Measurements from ENCODE around the gene DENND5A.
"Not testable (repeated sequence)": the region's sequence is repeated elsewhere in the genome, so short reads cannot be mapped to it uniquely, and the experiment has no call there.

Gene DENND5A

DNA sequence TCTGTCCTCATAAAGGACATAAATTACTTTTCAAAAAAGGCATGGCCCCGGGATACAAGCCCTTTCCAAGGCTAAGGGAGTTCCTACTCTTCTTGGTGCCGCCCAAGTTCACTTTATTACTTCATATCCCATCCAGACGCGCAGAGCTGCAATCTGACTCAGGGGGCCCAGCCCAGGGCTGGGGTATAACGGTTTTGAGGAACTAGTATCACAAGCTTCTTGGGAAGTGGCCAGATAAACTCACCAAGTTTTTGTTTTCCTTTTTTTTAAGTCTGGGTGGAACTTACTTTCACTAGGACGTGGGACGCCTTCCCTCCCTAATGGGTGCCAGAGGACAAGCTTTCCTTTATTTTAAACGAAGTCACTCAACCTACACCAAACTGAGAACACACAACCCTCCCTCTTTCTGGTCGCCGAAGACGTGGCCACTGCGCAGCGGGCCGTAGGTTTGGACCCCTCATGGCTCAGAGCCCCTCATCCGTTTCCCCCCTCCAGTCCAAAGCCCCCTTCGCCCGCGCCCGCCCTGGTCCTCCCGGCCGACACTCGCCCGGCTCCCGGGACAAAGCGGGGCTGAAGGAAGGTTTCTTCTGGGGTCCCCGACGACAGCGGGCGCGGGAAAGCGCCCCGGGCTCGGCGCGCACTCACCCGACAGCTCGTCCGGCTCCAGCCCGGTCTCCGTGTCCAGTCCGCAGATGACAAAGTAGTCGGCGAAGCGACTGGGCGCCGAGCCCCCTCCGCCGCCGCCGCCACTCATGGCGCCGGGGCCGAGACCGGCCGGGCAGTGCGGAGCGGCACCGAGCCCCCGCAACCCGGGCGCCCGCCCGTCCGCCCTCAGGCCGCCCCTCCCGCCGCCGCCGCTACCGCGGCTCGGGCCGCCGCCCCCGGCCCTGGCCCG, 587 bp downstream of the DENND5A start:
- DNase-seq: peak; percentile 34

DNA sequence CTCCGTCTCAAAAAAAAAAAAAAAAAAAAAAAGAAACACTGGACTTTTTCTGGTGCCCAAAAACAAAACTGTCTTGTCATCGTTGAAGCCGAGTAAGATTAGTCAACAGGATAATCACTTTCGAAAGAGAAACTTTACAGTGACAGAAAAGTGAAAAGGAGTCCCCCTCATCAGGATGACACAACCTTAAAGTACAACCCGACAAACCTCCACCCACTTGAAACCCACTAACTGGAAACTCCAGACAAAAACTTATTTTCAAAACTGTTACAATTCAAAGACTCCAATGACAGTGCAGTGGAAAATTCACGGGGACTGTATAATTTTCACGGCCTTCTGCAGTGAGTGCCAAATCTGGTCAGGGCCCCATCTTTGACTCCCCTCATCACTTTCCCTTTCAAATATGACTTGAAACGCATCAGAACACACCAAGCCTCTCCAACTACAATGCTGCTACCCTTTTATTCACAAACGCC, 1.3 kb downstream of the DENND5A start:
- DNase-seq: no peak

DNA sequence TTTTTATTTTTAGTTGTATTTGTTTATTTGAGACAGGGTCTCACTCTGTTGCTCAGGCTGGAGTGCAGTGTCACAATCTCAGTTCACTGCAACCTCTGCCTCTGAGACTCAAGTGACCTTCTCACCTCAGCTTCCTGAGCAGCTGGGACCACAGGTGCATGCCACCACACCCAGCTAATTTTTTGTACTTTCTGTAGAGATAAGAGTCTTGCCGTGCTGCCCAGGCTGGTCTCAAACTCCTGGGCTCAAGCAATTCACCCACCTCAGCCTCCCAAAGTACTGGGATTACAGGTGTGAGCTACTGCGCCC, 4.4 kb downstream of the DENND5A start:
- DNase-seq: not testable (repeated sequence)

DNA sequence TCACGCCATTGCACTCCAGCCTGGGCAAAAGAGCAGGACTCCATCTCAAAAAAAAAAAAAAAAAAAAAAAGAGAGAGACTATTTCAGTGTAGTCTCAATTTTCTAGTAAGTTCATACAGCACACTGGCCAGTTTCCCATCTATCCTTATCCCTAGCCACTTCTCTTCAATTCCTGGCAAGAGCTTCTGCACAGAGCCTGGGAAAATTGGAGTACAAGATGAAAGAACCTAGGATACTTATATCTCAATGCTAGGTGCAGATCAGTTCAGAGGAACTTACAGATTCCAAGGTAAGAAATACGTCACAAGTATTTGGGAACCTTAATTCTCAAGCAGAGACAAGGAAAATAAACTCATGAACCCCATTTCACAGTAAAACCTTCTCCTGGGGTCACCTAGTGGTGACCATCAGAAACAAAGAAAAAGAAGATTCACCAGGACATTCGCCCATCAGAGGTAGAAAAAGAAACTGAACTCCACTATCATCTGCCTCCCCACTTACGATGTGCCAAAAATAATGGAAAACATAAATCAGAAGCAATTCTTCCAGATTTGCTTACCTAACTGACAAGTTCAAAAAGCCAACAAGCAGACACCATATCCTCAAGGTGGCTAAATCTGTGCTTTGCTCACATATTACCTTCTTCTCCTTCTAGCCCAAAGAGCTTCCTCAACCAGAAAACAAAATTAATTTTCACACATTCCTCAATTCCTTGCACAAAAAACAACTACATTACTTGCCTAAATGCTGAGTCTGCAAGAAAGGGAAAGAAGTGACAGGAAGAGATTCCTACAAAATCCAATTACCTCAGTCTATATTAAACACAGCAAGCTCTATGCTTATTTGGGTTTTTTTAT, 4.9 kb downstream of the DENND5A start:
- no peak for DNase-seq

DNA sequence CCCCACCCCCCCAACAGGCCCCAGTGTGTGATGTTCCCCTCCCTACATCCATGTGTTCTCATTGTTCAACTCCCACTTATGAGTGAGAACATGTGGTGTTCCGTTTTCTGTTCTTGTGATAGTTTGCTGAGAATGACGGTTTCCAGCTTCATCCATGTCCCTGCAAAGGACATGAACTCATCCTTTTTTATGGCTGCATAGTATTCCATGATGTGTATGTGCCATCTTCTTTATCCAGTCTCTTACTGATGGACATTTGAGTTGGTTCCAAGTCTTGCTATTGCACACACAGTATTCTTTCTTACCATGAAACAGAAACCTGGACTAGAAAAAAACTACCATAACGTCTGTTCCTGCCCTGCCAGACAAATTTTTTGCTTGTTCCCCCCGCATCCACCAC, 6.9 kb downstream of the DENND5A start:
- not testable (repeated sequence) for DNase-seq

DNA sequence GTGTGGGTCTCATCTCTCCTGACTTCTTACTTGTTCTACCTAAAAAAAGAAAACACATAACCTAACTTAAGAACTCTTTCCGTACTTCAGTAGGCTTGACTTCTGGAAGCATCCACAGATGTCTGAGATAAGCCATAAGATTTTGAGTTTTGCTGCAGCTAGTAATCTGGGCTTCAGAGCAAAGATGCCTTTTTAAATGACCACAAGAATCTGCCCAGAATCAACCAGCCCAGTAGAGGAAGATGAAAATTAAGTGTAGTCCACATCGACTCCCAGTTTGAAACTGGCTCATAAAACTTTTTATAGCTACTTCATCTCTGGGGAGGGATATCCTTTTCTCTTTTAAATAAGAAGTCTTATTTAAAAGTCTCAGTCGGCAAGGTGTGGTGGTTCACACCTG, 10.7 kb downstream of the DENND5A start:
- DNase-seq: no peak

DNA sequence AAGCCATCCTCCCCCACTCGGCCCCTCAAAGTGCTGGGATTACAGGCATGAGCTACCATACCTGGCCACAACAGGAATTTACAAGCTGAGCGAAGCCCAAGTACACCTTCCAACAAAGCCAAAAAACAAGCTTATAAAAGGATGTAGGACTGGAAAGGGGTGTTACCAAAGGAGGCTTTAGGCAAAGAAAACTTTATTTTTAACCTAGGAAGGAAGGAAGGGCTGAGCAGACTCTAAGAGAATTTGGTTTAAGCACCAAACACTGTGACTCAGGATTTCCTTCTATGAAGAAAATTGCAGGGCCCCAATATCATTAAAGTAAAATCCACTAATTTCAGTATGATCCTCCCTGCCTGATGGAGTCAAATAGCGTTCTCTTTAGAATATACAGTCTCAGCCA, 12.1 kb downstream of the DENND5A start:
- DNase-seq: no peak

DNA sequence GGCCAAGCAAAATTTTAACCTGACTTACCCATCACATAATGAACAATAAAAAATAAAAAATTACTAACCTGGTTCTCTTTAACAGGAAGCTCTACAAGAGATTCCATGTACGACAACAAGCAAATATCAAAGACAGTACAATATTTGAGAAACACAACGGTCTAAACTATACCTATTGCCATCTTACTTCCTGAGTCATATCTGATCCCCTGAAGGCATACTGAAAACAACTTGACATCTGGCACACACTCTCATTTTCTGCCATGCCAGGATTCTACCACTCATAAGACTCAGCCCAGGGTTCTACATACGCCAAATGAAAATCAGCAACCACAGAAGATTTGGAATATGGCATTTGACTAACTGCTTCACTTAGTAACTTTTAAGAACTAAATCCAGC, 13.8 kb downstream of the DENND5A start:
- no peak for DNase-seq

DNA sequence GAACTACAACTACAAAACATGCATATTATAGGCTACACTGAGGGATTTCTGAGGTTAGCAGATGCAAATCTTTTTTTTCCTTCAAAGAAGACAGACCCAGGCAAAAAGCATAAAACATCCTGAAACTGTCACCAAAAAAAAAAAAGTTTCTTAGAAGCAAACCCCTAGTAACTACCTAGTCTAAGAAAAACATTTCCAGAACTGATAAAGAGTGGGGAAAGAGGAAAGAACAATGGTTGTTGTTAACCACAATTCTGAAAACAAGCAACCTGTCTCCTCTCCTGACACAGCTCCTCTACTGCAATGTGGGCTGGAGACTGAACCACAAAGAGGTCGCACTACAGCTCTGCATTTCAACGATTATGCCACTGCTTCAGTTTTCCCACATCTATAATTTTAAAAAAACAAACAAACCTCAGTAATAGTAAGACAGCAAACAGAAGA, 15.0 kb downstream of the DENND5A start:
- no peak for DNase-seq

DNA sequence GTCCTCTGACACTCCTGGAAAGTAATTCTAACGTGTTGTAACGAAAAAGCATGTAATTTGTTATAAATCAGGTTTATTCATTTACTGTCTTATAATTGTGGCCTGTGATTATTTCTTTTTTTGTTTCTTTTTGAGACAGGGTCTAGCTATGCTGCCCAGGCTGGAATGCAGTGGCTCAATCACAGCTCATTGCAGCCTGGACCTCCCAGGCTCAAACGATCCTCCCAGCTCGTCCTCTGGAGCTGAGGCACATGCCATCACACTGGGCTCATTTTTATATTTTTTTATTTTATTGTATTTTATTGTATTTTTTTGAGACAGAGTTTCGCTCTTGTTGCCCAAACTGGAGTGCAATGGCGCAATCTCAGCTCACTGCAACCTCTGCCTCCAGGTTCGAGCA, 15.9 kb downstream of the DENND5A start:
- no peak for DNase-seq

DNA sequence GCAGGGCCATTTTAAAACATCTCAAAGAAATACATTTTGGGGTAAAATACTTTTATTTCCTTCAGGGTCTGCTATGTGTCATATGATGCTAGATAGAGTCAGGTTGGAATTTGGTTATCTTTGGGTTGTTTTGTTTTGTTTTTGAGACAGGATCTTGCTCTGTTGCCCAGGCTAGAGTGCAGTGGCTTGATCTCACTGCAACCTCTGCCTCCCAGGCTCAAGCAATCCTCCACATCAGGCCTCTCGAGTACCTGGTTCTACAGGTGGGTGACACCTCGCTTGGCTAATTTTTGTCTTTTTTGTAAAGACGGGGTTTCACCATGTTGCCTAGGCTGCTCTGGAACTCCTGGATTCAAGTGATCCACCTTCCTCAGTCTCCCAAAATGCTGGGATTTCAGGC, 17.3 kb downstream of the DENND5A start:
- DNase-seq: no peak

DNA sequence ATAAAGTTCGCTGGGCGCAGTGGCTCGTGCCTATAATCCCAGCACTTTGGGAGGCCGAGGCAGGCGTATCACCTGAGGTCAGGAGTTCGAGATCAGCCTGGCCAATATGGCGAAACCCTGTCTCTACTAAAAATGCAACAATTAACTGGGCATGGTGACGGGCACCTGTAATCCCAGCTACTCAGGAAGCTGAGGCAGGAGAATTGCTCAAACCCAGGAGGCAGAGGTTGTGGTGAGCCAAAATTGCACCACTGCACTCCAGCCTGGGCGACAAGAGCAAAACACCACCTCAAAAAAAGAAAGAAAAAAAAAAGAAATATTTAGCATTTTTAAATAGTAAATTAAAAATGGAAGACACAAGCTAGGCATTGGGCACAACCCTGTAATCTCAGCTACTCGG, 28.9 kb downstream of the DENND5A start:
- DNase-seq: not testable (repeated sequence)

DNA sequence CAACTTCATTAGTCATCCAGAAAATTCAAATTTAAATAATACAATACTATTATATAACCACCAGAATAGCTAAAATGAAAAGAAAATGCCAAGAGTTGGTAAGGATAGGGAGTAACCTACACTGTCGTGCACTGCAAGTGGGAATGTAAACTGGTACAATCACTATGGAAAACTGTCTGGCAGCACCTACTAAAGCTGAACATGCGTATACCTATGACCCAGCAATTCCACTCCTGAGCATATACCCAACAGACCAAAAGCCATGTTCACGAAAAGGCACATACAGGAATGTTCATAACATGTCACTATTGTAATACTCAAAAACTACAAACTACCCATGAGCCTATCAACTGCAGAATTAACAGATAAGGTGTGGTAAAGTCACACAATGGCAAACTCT, 32.7 kb downstream of the DENND5A start:
- DNase-seq: no peak

DNA sequence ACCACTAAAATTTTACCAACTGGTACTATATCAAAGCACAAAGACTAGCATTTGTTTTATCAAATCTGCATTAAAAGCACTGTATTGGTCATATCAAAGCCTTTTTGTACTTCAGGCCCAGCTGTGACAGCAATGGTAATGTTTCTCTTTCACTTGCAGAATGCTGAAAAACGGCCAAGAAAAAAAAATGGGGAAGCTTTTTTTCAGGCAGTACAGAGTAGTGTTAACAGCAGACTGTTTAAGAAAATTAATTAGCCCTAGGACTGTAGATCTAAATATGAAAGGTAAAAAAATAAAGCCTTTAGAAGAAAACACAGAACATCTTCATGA, 33.3 kb downstream of the DENND5A start:
- no peak for DNase-seq

DNA sequence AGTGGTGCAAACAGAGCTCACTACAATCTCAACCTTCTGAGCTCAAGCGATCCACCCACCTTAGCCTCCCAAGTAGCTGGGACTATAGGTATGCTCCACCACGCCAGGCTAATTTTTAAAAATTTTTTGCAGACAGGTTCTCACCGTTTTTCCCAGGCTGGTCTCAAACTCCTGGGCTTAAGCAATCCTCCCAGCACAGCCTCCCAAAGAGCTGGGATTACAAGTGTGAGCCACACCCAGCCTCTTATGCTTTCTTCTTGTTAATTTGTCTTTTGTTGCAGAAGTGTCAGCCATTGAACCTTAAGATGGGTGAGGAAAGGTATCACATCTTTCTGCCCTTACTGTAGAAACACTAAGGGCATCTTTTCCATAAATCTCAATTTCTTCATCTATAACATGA, 34.9 kb downstream of the DENND5A start:
- no peak for DNase-seq

DNA sequence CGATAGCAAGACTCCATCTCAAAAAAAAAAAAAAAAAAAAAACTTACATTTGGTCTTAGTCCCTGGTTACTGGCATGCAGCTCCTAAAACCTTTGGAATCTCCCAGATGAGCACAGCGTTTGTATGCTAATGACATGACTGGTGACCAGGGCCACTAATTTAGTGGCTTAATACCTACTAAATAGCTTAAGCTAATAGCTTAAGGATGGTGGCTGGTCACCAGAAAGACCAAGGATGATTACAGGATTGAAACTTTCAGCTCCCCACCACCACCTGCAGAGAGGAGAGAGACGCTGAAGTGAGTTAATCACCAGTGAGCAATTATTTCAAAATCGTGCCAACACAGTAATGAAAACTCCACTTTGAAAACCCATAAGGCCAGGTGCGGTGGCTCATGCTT, 37.1 kb downstream of the DENND5A start:
- DNase-seq: no peak

DNA sequence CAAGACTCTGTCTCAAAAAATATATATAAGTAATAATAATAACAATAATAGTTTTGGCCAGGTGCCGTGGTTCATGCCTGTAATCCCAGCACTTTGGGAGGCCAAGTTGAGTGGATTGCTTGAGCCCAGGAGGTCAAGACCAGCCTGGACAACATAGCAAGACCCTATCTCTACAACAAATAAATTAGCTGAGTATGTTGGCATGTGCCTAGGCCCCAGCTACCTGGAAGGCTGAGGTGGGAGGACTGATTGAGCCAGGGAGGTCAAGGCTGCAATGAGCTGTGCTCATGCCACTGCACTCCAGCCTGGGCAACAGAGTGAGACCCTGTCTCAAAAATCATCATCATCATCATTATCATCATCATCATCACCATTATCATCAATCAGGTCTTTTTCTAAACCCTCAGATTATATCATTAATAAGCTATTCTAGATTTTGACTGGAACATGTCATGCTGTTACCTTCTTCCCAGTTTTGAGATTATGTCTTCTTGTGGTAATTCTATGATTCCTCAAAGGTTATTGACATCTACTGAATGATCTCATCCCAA, 39.3 kb downstream of the DENND5A start:
- no peak for DNase-seq

DNA sequence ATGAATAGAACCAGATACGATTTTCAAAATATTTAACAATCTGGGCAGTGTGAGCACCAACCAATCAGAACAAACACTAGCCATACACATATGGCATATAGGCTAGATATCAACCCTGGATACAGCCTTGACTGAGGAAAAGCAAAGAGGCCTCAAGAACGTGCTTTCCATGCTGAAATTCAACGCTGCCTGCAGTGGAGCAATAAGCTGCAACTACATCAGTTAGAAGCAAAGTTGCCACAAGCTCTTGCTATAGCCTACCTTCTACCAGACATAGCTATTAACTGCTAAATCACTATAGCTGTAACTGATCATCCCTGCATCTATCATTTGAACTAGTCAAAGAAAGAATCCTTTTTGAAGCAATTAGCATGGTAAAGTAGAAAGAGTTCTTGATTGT, 42.5 kb downstream of the DENND5A start:
- no peak for DNase-seq

DNA sequence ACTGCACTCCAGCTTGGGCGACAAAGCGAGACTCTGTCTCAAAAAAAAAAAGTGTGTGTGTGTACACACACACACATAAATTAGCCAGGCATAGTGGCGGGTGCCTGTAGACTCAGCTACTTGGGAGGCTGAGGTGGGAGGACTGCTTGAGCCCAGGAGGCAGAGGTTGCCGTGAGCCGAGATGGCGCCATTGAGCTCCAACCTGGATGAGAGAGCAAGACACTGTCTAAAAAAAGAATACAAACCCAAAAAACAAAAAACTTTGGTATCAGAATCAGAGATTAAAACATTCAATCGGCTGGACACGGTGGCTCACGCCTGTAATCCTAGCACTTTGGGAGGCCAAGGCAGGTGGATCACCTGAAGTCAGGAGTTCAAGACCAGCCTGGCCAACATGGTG, 44.3 kb downstream of the DENND5A start:
- not testable (repeated sequence) for DNase-seq

DNA sequence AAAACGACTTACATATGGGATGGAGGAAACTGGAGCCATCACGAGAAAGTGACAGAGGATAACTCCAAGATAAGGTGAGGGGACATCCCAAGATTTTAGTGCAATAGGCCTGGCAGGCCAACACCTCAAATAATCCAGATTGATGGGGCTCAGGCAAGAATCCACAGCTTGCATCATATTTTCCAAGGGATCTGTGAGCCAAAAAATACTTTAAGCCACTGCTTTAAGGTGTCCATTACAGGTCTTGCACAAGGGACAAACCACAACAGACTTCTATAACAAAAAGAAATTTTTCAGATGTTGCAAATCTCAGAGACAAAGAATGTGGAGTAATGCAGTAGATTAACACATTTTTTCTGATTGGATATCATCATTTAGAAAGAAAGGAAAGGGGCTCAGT, 45.6 kb downstream of the DENND5A start:
- DNase-seq: no peak

DNA sequence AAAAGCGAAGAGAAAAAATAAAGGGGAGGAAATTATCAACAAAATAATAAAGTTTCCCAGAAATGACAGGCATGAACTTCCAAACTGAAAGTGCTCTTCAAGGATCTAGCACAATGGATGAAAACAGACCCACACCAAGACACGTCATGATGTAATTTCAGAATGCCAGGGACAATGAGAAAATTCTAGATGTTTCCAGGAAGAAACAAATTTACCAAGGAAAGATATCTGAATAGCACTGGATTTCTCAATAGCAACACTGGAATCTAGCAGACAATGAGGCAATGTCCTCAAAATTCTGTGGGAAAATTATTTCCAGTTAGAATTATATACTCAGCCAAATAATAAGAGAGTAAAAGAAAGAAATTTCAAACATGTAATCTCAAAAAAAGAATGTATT, 46.0 kb downstream of the DENND5A start:
- DNase-seq: no peak

DNA sequence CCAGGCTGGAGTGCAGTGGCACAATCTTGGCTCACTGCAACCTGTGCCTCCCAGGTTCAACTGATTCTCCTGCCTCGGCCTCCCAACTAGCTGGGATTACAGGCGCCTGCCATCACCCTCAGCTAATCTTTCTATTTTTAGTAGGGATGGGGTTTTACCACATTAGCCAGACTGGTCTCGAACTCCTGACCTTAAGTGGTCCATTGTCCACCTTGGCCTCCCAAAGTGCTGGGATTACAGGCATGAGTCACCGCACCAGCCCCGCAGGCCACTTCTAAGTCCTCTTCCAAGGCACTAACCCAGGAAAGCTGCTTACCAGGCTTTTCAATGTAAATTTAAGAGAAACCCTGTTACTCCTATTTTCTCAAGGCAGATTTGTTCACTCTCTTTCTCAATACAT, 50.4 kb downstream of the DENND5A start:
- no peak for DNase-seq

DNA sequence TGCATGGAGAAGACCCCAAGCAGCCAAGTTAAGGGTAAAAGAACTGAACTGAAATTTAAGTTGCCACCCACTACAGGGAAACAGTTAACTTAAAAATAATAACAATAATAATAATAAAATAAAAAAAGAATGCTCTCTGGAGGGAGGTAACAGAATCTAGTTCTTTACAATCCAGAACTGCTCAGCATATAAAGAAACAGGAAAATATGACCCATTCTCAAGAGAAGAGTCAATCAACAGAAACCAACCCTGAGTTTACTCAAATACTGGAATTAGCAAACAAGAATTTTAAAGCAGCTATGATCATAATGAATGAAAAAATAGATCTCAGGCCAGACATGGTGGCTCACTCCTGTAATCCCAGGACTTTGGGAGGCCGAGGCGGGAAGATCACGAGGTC, 53.8 kb downstream of the DENND5A start:
- no peak for DNase-seq

DNA sequence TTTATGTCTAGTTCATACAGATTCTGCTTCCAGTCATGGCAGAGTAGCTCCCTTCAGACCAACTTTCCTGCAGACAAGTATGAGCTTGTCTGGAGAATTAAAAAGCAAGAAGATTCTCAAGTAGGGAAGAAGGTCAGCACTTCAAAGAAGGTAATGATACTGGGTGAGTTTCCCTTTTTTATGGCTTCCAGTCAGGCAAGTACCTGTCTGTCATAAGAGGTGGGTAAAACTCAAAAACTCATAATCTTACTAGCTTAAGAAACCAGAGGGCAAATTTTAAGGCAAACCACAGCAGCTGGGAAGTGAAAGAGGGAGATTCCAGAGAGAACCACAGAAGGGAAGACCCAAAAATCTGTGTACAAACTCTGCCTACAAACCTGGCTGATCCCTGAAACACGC, 54.2 kb downstream of the DENND5A start:
- DNase-seq: no peak

All from NCI-H1105 treated with DMSO at 0.1 percent for 48 hours (cell line).